ENCODE measurements around the gene CADPS2. TPM values are rescaled to one million over a fixed set of nuclear protein-coding genes. Genes with fewer than 3 reads are reported as not detected.

The CADPS2 gene
- total RNA-seq, 2 experiments from 2014 or later = not detected

DNA sequence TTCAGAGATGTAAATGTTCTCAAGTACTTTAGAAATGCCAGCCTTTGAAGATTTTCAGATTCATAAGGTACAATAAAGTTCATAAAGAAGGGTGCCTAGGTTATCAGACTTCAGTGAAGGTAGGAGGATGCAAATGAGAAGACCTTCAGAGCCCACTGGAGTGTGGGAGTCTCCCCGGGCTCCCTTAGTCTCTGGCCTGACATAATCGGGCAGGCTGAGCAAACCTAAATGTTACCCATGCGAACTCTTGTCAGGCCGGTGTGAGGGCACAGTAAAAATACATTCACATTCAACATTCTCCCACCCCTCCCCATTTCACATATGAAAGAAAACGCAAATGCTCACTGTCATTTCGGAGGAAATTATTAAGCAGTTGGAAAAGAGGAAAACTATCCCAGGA, 479.1 kb downstream of the CADPS2 start:
- intact Hi-C loops (cut with micrococcal nuclease) = no loop called here
- no peak for ATAC-seq
- no peaks in the 10 kb centered on the region for H3K36me3 Mint-ChIP-seq (ENCODE audit: low read depth)
- TF ChIP-seq, protein P1, sequence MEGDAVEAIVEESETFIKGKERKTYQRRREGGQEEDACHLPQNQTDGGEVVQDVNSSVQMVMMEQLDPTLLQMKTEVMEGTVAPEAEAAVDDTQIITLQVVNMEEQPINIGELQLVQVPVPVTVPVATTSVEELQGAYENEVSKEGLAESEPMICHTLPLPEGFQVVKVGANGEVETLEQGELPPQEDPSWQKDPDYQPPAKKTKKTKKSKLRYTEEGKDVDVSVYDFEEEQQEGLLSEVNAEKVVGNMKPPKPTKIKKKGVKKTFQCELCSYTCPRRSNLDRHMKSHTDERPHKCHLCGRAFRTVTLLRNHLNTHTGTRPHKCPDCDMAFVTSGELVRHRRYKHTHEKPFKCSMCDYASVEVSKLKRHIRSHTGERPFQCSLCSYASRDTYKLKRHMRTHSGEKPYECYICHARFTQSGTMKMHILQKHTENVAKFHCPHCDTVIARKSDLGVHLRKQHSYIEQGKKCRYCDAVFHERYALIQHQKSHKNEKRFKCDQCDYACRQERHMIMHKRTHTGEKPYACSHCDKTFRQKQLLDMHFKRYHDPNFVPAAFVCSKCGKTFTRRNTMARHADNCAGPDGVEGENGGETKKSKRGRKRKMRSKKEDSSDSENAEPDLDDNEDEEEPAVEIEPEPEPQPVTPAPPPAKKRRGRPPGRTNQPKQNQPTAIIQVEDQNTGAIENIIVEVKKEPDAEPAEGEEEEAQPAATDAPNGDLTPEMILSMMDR (IDR thresholded peaks at IDR 0.05) = no peak
- peaks cover 2% of the 10 kb centered on the region for H3K9me3 Mint-ChIP-seq
- ChIA-PET POLR2A (no interaction called here), CTCF (no interaction called here)
- H3K27ac Mint-ChIP-seq = no peak overlapping the region
- no peaks in the 10 kb centered on the region for H3K27me3 Mint-ChIP-seq
- H3K4me1 Mint-ChIP-seq (ENCODE audit: low read depth) = no peaks in the 10 kb centered on the region
- no peak for DNase-seq
- no peak overlapping the region for H3K4me3 Mint-ChIP-seq

DNA sequence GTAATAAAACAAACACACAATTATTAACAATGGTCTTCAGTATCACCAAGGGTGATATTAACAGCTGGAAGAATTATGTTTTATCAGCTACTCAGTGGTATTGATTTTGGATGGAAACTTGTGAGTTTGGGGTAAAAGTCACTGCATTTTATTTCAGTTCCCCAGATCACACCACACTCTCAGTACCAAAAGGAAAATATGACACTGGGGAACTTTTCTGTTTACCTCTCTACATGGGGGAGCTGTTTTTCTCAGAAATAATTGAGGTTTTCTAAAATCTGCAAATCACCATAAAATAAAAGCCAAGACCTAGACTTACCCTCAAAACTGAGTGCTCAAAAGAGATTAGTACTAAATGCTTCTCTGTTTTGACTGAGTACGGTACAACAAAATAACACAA, 483.1 kb downstream of the CADPS2 start:
- H3K27me3 Mint-ChIP-seq = no peaks in the 10 kb centered on the region
- no peak overlapping the region for H3K4me3 Mint-ChIP-seq
- no peaks in the 10 kb centered on the region for H3K9me3 Mint-ChIP-seq
- intact Hi-C loops (cut with micrococcal nuclease) = no loop called here
- DNase-seq (no peak), ATAC-seq (no peak)
- H3K4me1 Mint-ChIP-seq (ENCODE audit: low read depth) = no peaks in the 10 kb centered on the region
- CTCF ChIA-PET = no interaction called here
- TF ChIP-seq, protein P1 (IDR thresholded peaks at IDR 0.05) = no peak
- no peak overlapping the region for H3K27ac Mint-ChIP-seq
- H3K36me3 Mint-ChIP-seq (ENCODE audit: low read depth) = no peaks in the 10 kb centered on the region
- POLR2A ChIA-PET = no interaction called here

DNA sequence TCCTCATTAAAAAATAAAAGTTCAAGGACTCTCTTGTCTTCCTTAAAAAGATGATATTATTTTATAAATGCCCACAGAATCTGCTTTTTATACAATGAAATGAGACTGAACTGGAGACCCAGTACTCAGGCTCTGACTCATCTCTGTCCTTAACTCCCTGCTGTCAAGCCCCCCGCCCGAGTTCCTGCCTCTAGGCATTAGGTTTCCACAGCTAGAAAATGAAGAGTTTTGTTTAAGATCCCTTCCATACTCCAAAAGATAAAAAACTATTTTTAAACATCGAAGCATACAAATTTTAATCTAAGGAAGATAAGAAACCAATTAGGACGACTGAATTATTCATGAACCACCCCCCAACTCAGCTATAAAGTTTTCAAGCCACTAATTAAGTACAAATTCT, 484.0 kb downstream of the CADPS2 start:
- DNase-seq (no peak), ATAC-seq (no peak)
- Mint-ChIP-seq H3K27ac (no peak overlapping the region), H3K4me3 (no peak overlapping the region), H3K27me3 (no peaks in the 10 kb centered on the region), H3K4me1 (ENCODE audit: low read depth) (no peaks in the 10 kb centered on the region), H3K36me3 (ENCODE audit: low read depth) (no peaks in the 10 kb centered on the region), H3K9me3 (no peaks in the 10 kb centered on the region)
- POLR2A ChIA-PET = no interaction called here
- CTCF ChIA-PET = no interaction called here
- intact Hi-C loops (cut with micrococcal nuclease) = no loop called here
- TF ChIP-seq, protein P1 (IDR thresholded peaks at IDR 0.05) = no peak

DNA sequence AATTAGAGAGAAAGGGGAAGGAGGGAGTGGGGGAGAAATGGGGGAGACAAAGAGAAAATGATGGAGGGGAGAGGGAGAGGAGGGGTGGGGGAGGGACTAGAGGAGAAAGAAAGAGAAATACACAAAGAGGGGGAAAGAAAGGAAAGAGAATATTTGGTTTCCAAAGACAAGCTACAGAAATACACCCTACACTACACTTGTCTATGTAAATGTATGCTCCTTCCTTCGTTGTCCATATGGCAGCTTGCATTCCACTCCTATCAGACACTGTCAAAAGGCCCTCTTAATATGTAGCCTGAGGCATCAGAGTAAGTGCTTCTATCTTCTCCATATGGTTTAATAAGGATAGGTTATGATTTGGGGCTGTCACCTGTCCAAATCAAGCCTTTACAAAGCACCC, 488.9 kb downstream of the CADPS2 start:
- H3K4me3 Mint-ChIP-seq = no peak overlapping the region
- intact Hi-C loops (cut with micrococcal nuclease) = no loop called here
- no peaks in the 10 kb centered on the region for H3K36me3 Mint-ChIP-seq (ENCODE audit: low read depth)
- DNase-seq (no peak), ATAC-seq (no peak)
- TF ChIP-seq, protein P1 (IDR thresholded peaks at IDR 0.05) = no peak
- H3K9me3 Mint-ChIP-seq = no peaks in the 10 kb centered on the region
- H3K27ac Mint-ChIP-seq = no peak overlapping the region
- no peaks in the 10 kb centered on the region for H3K27me3 Mint-ChIP-seq
- ChIA-PET CTCF (no interaction called here), POLR2A (no interaction called here)
- H3K4me1 Mint-ChIP-seq (ENCODE audit: low read depth) = no peaks in the 10 kb centered on the region

DNA sequence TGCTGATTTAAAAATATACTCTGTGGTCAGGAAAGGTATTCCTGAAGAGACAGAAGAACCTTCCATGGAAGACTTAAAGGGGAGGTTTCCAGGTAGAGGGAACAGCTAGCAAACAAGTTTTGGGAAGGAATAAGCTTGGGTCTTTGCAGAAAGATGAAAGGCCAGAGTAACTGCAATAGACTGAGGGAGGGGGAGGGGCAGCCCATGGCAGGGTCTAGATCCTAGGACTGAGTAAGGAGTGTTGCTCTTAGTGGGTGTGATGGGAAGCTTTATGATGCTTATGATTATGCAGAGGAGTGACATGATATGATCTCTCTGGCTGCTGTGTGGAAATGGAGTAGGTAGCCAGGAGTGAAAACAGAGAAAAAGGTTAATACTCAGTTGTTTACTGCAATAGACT, 491.7 kb downstream of the CADPS2 start:
- ATAC-seq = no peak
- H3K4me1 Mint-ChIP-seq (ENCODE audit: low read depth) = no peaks in the 10 kb centered on the region
- H3K4me3 Mint-ChIP-seq = no peak overlapping the region
- no peaks in the 10 kb centered on the region for H3K36me3 Mint-ChIP-seq (ENCODE audit: low read depth)
- intact Hi-C loops (cut with micrococcal nuclease) = no loop called here
- no peaks in the 10 kb centered on the region for H3K27me3 Mint-ChIP-seq
- no peak for DNase-seq
- H3K9me3 Mint-ChIP-seq = peaks cover 2% of the 10 kb centered on the region
- TF ChIP-seq, protein P1 (IDR thresholded peaks at IDR 0.05) = no peak
- H3K27ac Mint-ChIP-seq = no peak overlapping the region
- ChIA-PET CTCF (no interaction called here), POLR2A (no interaction called here)

Measured in activated CD8-positive, alpha-beta T cell treated with anti-CD3 and anti-CD28 coated beads for 36 hours (primary cell).